Measurements from ENCODE around the gene ERBB3. TPM values are rescaled to one million over a fixed set of nuclear protein-coding genes. Genes with fewer than 3 reads are reported as not detected.

ERBB3 gene
- total and polyA plus RNA-seq, 2 of the 8 experiments (the other 6 are each of a cell fraction or from before 2014, with no cell fraction given): 33.9 to 52.4 TPM

DNA sequence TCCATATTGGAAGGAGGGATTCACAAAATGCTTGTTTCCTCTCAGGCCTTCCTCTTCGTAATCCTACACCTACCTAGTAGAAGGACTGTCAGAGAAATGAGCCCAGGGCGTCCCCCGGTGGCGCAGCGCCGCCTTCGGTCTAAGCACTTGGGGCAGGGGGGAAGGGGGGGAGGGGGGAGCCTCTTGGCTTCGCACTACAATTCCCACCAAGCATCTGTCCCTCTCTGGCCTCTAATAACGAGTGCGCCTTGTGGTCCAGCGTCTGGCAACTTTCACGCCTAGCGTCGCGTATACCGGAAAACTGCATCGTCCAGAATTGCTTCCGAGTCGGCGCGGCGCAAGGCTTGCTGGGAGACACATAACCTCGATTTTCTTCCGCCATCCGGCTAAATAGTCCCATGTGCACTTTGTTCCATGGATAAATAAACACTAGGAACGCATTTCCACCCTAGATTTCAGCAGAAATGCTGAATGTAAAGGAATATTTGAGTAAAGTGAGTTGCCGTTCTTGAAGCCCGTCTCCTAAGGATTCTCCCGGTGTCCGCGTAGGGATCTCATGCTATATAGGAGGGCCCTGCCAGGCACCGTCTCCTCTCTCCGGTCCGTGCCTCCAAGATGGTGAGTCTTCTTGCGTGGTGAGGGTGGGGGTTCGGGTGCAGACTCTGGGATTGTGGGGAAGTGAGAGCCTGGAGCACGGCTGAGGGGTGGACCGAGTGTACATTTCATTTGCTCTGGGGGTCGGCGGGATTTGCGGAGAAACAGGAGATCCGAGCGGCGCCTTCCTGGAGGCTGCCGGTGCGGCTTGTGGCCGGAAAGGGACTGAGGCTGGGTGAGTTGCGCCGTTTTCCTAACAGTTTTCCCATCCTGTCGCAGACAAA lies 38.2 kb upstream of the ERBB3 start, which contains the start of gene RPS26 (continued):
- TF ChIP-seq RAD21 (IDR thresholded peaks at IDR 0.05 in 1 of 2, conservative IDR thresholded peaks at IDR 0.05 in 1 of 2; ENCODE audit: low read depth in 2 of 2, low read length in 2 of 2) (peak; percentile 63 to 69), EGR1 (IDR thresholded peaks at IDR 0.05; ENCODE audit: borderline replicate concordance, low read depth, low read length) (no peak)
- TF ChIP-seq, protein P1, sequence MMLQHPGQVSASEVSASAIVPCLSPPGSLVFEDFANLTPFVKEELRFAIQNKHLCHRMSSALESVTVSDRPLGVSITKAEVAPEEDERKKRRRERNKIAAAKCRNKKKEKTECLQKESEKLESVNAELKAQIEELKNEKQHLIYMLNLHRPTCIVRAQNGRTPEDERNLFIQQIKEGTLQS (IDR thresholded peaks at IDR 0.05; ENCODE audit: insufficient read depth, low read depth, low read length): 0 out of 2 replicates have a peak, but pooled peaks have one; percentile 43

Measured in H1 (cell line).